Inferior parietal cortex (tissue), 1 donor: Measurements from ENCODE around the gene RAB17.
"Not testable (repeated sequence)": the region's sequence is repeated elsewhere in the genome, so short reads cannot be mapped to it uniquely, and the experiment has no call there.

Experiments used
- DNase-seq: peaks from one replicate; pipeline ENCODE4 v3.0.0-alpha.2; 2016; ENCODE audit errors: extremely low spot score

RAB17 gene

DNA sequence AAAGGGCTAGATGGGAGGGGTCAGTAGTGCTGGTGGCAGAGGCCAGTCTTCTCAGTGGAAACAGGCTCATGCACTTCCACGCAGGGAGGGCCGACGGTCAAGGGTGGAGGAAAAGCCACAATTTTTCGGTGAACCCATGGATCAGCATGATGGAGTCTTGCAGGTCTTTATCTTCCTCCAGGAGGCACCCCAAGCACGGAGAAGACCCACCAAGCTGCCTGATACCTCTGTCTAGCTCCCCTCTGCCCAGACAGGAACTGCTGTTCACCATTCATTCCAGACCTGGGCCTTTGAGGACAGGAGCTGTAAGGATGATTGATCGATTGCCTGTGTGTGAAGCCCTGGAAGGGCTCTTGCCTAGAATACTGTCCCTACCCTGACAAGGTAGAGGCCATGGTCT is 34.0 kb upstream of the RAB17 start:
- no peak for DNase-seq

DNA sequence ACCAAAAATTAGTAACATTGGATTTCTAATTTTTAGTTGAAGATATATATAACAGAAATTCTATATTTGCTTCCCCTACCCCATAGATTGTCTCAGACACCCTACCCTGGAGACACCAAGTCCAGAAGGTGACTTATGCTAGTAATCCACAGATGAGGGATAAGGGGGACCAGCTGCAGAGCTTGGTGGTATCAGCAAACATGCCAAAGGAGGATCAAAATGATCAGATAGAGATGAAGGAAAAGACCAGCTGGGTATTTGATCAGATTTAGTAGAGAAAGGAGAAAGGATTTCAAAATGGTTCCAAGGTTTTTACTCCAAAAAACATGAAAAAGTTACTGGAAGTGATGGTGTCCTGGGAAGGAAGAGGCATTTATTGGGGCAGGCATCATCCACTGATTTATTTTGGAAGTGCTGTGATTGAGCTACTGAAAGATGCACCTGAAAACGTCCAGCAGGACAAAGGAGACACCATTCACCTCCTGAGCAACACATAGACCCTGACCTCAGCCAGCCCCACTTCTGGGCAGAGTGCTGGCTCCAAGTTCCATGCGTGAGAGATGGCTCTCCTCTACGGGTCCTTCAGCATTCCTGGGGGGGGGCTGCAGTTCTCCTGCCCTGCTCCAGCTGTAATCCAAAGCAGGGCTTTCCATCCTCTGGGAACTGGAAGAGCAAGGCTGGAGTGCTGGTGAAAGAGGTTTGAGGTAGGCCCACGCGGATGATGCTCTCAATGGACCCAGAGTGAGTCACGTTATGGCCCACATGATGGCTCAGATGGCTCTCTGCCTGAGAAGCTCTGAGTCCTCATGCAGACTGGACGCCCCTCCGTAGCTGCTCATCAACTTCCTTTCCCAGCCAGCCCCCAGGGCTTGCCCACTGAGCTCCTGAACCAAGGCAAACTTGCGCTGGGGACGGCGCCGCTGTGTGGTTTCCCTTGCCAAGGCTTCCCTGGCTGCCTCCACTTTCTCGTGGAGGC is 33.2 kb upstream of the RAB17 start:
- DNase-seq, result no peak

DNA sequence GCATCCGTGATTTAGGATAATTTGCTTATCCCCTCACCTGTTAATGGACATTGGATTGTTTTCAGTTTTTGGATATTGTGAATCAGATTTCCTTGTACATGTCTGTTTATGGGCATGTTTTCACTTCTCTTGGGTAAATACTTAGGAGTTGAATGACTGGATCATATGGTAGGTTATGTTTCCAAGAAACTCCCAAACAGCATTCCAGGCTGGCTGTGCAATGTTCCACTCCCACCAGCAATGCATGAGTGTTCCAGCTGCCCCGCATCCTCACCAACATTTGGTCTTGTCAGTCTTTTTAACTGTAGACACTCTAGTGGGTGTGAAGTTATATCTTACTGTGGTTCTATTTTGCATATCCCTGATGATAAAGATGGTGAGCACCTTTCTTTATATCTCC is 27.9 kb upstream of the RAB17 start:
- DNase-seq, result no peak

- DNase-seq, result no peak
Measured at GRCh38 chr2:237617587-237617982, 27.1 kb upstream of the RAB17 start.

DNA sequence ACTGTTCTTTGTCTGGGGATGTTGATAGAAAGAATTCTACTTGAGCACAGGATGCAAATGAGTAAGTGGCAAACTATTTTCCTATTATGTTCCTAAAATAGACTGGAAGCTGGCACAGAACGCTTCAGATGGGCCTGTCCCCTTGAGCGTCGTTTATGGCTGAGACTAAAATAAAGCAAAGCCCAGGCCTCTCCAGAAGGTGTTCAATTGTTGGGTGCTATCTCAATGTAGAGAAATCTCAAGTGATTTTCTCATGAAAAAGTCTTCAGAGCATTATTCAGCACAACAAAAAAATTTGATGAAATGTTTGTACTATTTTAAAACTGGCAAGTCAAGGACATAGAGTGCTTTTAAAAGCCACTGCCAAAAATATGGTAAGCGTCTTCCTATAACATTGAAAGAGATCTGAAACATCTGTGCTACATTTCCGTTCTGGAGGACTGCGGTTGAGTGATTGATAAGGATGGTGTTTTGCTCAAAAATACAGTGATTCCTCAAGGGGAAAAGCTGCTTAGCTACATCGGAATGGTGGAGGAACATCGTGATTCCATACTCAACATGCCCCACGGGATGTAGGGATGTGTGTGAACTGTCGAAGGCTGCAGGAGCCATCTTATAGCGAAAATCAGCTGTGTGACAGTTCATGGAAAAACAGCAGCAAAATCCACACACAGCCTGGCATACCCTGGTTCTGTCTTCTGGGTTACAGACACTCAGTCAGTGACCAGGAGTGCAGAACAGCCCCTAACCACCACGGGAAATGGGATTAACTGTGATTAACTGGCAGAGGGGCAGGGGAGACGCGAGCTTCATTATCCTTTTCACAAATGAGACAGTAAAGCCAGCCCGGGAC is 26.4 kb upstream of the RAB17 start:
- peak; percentile 55 for DNase-seq

DNA sequence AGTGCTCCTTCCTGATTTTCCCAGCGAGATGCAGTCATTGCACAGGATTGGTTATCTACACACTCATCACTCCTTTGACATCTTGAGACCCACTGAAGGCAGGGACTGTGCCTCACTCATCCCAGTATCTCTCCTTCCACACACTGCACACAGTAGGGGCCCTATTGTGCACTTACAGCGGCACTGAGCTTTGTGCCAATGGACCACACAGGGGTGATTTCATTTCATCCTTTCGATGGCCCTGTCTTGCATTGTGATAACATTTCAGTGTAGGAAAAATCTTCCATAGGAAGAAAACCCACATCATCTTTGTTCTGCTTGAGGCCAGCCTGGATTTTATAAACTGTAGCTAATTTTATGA is 25.8 kb upstream of the RAB17 start:
- DNase-seq, result no peak

DNA sequence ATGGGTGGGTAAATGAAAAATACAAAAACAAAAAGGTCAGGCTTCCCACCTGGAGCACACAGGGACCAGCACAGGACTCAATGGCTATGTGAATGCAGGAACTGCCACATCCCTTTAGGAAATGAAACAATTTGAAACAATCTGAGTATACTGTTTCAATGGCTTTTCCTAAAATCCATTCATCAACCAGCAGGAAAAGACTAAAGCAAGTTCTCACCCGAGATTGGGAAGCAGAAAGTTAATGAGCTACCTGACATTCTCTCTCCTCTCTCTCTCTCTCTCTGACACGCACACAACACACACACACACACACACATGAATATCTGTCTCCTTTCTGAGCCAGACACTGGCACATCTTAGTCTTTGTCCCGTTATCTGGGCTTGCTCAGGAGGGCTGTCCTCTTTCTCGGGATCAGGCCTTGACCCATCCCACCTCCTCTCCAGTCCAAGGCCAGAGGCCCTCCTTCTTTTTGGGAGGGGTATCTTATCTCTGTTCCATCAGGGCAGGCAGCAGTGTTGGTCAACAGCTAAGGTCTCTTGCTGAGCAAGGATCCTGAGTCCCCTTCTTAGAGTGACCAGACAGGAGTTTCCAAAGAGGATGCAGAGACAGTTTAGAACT is 25.2 kb upstream of the RAB17 start:
- no peak for DNase-seq

DNA sequence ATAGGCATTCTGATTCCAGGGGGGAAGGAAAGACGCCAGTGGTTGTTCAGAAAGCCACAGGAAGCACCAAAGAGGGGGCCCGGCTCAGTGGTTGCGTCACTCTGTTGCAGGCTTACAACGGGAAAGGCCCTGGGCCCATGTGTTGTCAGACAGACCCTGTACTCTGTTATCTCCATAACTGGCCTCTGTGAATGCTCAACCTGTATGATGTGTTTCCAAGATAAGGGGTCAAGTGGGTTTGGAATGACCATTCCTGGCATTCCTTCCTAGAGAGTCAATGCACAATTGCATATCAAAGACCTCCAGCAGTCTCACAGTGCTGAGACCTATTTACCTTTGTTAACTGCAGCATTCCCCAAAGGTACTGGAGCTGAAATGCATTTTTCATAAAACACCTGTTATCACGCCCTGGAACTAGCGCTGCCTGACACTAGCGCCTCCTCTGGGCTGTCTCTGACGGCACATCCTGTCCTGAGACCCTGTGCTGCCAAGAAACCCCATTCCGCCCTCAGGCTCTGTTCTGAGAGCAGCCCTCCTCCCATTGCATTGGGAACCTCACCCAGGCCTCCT is 23.7 kb upstream of the RAB17 start:
- no peak for DNase-seq

- DNase-seq, result no peak
Measured at GRCh38 chr2:237613679-237614078, 23.1 kb upstream of the RAB17 start.

DNA sequence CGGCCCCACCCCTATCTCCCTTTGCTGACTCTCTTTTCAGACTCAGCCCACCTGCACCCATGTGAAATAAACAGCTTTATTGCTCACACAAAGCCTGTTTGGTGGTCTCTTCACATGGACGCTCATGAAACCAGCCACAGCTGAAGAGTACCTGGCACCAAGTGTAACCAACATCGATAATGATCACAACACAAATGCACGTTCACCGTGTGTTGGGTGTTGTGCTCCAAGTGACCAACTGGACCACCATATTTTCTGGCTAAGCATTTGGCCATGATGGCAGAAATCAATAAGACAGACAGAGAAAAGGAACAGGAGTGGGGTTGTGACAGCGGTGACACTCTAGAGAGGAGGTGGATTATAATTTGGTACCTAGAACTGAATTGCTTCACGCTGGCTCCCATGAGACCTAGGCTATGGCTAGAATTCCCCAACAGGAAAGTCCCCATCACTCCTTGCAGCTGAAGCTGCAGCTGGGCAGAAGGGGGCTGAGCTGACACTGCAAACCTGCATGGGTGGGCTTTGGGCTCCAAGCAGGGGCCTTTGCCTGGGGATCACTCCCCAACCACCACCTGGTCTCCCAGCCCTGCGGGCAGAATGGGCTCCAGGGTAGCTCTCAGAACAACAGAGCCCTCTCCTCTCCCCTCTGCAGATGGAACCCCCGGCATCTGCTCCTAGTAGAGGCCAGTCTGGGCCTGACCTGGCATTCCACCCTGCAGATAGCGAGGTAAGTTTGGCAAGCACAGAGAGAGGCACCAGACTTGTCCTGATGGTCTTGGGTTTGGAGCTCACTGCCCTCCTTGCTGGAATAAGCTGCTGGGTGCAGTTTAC is 22.2 kb upstream of the RAB17 start:
- no peak for DNase-seq

- DNase-seq, result not testable (repeated sequence)
Measured at GRCh38 chr2:237606522-237606921, 16.0 kb upstream of the RAB17 start.

- DNase-seq, result no peak
Measured at GRCh38 chr2:237604960-237605359, 14.4 kb upstream of the RAB17 start.

DNA sequence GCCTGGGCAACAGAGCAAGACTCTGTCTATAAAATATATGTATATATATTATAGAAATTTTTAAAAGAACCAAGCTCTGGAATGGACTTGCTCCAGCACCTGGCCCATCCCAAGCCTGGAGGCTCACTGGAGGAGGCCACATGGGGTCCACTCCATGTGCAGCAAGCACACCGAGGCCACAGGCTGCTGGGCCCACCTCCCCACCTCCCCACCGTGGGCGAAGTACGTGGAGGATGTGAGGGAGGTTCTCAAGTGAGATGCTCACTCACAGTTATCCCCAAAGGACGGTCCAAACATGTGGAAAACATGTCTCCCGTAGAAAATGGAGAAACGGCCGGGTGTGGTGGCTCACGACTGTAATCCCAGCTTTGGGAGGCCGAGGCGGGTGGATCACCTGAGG is 13.9 kb upstream of the RAB17 start:
- DNase-seq, result no peak

GRCh38 chr2:237603718-237604362 is 13.3 kb upstream of the RAB17 start:
- no peak for DNase-seq

- no peak for DNase-seq
Measured at GRCh38 chr2:237603049-237603717, 12.6 kb upstream of the RAB17 start.

DNA sequence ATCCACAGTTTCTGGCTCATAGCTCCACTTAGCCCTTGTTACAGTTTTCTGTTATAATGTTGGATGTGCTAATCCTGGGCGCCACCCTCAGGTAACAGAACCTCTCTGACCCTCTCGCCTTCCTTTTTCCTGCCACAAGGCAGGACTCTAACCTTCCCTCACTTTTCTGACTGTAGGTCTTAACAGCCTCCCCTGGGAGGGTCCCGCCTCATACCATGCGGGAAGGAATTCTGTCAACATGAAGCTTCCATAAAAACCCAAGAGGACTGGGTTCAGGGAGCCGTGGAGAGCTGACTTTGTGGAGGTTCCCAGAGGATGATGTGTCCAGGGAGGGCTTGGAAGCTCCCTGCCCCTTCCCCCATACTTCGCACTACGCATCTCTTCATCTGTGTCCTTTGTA is 11.9 kb upstream of the RAB17 start:
- DNase-seq, result no peak

DNA sequence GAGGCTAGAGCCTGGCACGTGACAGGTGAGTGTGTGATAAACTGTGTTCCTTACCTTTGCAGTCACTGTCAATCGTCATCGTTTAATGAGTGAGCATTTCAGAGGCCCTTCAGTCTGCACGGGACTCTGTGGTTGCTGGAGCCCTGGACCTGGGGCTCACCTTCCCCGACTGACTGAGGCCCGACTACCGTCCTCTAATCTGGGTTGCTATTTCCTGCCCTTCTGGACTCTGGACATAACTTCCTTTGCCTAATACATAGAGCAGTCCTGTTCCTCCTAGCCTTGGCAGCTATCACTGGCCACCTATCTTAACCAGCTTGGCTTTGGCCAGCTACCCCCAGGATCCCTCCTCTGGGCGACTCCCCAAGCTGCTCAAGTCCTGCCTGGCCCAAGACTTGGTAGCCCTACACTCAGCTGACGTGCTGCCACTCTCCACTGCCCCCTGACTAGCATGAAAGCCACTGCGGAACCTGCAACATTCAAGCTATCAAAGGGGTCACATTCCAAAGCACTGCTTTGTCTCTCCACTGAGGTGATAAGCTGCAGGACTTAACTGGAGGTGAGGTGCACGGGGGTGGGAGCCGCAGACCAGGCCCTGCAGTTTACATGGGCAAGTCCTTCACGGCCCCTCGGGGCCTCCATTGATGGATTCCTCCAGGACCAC is 11.1 kb upstream of the RAB17 start:
- no peak for DNase-seq

DNA sequence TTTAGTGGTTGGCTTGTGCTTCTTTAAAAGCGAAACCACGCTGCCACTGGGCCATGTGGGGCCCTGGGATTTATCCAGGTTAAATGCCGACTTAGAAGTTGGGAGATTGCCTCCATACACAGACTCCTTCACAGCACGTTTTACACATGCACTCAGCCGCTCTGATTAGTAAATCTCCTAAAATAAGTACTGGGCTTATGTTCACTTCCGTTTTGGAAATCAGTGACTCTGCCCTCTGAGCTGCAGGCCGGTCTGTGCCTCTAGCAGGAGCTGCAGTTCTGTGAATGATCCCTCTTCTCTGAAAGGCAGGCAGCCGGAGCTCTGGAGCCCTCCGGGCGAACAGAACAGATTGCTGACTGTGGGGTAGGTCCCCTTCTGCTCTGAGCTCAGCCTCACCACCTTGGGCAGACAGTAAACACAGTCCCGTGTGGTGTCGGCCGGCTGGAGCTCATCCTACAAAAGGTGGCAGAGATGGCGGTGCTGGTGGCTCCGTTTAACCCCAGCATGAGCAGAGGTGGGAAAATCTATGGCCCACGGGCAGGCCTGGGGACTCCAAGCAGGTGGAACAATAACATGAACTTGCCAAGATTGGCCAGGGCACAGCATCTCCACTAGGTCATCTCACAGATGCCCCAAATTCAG is 9.8 kb upstream of the RAB17 start:
- no peak for DNase-seq
